HG02884 (cell line): ENCODE results near the gene KIF18B.

ENCODE experiments used
- ATAC-seq: cut with Tn5 transposase; IDR thresholded peaks from one replicate; pipeline ENCODE4 v1.9.1; 2021; ENCODE audit warnings: mild to moderate bottlenecking, moderate library complexity; ENCODE audit not compliant: unreplicated experiment

The KIF18B gene

DNA sequence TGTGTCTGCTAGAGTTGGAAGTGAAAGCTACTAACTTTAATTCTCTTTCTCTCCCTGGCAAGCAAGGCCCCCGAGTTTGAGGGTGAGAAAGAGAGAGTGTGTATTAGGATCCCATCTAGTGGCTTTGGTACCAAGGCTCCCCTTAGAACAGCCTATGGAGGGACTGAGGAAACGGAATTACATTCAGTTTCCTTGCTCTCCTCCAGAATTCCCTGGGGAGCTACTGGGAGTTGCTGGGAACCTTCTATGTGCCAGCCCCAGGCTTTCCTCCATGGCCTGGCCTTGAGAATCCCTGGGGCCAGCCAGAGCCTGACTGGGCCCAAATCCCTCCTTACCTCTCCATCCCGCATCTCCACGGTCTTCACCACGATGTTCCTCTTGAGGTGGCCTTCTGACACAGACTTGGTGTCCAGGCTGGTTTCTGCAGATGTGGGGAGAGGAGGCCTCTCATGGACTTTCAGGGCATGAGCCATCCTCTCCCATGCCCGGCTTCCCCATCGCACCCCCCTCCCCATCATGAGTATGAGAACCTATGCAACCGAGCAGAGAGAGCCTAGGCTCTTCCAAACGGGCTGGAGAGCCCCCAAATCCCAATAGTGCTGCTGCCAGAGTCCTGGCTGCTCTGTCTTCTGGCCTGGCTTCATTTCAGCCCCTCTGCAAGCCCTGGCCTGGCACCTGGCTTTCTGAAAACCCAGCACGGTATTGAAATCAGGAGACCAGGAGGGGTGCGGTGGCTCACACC lies 39.7 kb downstream of the KIF18B start:
- no peak for ATAC-seq

DNA sequence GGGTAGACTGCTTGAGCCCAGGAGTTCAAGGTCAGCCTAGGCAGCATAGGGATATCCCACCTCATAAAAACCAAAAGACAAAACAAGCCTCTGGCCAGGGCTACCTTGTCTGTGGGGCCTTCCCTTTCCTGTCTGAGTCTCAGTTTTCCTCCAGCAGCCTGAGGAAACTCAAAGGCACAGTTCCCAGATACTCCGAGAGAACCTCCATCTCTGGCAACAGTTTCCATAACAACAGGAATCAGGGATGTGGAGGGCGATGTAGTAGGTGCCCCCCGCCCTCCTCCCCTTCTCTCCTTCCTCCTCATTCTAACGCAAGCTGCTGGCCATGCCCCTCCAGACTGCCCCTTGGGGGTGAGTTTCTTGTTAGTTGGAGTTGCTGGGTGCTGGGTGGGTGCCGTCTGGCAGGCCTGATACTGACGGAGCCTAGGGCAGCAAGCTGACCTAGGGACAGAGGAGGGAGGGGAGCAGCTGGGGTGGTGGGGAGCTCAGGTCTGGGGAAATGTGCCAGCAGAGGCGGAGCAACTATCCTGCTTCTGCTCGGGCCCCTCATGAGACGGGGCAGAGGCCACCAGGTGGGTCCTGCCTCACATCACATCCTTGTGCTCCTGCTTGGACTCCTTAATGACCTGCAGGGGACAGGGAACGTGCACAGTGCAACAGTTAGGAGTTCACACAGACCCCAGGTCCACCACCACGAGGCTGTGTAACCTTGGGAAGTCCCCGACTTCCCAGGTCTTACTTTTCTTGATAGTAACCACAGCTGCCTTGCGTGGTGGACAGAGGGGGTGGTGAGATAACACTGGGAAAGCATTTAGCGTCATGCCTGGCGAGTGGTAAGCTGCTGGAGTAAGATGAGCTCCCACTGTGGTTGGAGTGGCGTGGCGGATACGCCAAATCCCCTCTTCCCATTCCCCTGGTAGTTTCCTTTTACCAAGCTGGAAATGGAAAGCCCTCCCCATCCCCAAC lies 40.5 kb downstream of the KIF18B start:
- ATAC-seq = no peak

DNA sequence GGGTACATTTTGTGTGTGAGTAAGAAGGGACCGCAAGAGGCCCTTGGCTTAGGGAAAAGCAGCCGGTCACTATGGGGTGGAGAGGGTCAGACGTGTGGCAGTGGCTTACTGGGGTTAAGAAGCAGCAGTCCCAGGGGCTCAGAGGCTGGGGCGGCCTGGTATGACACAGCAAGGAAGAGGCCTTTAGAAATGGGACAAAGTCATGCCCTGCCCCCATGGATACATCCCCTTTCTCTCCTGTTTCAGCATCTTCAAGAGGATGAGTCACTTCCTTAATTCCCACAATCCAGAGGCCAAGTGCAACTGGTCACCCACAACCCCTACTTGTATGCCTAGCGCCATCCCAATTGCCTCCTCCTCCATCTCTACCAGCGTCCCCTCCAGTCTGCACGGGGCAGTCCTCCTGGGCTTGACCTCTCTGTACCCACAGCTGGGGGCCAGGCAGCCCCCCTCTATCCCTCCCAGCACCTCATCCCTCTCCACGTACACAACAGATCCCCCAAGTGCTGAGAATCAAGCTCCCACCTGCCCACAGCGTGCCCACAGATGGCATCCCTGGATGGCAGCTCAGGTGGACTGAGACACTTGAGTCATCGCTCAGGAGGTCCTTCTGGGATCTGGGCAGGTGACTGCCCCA lies 41.4 kb downstream of the KIF18B start:
- no peak for ATAC-seq

DNA sequence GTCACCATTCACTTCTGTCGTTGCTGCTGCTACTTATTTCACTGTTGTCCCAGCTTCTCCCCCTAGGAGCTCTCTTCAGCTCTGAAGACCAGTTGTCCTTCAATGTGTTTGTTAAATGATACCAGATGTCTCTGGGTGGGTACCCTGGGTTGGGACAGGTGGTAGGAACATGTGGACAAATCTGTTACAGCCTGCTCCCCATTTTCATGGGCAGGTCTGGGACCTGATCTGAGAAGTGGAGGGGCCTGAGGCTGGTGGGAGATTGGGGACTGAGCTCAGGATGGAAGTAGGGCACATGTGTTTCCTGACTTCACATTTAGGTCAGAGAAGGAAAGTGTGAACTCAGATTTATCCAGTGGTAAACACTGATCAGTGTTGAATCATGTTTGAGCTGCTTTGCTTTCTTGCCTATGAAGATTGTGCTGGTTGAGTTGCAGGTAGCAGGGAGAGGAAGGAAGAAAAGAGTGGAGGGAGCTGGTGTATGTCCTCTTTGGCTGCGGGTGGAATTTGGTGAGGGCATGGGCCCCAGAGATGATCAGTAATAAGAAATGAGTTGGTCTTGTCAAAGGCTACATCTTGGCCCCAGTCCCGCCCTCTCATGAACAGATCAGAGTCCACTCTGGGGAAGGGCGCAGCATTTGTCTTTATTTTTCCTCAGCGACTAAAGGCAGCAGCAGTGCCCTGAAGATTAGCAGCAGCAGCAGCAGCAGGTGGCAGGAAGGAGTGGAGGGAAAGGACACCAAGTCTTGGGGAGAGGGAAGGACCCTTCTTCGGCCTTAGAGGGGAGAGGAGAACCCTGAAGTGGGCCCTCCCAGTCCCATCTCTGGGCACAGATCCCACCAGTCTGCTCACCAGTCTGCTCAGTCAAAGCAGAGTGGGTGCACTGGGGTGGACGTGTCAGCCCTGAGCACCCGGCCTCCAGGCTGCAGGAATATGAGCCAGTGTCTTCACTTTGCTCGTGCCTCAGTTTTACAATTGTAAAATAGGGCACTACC lies 42.3 kb downstream of the KIF18B start:
- ATAC-seq = no peak

DNA sequence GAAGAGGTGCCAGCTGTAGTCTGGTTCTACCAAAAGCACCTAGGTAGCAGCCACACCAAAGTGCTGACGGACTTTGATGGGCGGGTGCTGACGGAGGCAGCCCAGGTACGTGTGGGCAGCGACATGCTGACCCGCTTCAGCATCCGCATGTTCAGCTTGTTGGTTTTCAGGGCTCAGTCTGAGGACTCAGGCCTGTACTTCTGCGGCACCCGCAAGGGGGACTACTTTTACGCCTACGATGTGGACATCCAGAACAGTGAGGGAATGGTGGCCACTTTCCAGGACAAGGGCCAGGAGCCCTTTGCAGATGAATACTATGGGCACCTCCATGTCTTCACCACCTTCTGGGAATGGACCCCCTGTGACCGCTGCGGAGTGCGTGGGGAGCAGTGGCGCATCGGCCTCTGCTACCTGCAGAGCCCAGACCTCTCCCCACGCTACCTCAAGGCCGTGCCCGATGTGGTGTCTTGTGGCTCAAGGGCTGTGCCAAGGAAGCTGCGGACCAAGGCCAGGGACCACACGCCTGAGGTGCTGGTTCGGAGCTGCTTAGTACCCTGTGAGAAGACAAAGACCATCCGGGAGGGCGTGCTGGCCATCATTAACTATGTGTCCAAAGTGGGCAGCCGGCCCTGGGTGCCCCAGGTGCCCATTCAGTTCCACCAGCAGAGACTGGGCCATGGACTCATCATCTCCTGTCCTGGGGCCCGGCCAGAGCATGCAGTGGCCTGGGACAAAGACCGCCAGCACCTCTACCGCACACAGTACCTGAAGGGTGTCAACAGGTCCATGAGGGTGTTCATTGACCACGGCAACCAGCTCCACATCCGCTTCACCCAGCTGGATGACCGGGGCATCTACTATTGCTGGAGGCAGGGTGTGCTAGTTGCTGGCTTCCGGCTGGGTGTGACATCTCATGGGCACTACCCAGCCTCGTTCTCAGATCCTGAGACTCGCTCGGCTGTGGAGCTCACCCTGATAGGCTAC lies 43.3 kb downstream of the KIF18B start:
- no peak for ATAC-seq

DNA sequence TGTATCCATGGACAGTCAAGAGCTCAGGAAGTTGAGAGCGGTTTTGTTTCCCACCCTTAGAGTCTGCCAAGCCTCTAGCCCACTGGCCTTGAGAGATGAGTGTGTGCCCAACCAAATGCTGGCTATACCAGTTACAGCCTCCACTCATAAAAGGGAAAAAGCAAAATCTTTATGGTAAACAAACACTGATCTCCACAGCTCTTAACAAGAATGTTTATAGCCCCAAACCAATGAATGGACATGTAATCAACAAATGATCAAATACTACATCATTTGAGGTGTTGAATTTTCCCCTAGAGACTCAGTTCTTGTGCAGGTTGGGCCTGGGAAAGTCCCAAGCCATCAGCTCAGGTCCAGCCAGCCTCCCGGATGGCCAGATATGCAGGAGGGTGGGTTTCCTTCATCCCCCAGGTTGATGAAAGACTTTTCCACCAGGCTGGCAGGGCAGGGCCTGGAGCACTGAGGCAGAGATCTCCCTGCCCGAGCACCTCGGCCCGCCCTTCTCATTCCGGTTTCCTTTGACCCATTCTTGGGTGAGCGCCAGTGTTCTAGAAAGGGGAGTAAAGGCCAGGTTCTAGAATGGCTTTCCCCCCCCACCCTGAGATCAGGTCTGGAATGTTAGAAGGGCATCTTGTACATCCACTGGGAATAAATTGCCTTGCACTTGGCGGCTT lies 44.4 kb downstream of the KIF18B start:
- ATAC-seq = no peak

DNA sequence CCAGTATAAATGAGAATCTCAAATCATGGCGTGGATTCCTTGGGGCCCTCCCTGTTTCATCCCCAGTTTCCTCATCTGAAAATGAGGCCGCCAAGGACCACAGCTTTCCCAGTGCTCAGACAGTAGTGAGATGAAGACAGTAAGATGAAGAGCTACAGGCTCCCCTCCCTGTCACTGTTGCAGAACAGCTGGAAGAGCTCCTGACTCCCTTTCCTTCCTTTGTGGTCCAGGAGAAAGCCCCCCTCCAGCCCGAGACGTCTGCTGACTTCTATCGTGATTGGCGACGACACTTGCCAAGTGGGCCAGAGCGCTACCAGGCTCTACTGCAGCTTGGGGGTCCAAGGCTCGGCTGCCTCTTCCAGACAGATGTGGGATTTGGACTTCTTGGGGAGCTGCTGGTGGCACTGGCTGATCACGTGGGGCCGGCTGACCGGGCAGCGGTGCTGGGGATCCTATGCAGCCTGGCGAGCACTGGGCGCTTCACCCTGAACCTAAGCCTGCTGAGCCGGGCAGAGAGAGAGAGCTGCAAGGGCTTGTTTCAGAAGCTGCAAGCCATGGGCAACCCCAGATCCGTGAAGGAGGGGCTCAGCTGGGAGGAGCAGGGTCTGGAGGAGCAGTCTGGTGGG lies 45.3 kb downstream of the KIF18B start:
- ATAC-seq = no peak

DNA sequence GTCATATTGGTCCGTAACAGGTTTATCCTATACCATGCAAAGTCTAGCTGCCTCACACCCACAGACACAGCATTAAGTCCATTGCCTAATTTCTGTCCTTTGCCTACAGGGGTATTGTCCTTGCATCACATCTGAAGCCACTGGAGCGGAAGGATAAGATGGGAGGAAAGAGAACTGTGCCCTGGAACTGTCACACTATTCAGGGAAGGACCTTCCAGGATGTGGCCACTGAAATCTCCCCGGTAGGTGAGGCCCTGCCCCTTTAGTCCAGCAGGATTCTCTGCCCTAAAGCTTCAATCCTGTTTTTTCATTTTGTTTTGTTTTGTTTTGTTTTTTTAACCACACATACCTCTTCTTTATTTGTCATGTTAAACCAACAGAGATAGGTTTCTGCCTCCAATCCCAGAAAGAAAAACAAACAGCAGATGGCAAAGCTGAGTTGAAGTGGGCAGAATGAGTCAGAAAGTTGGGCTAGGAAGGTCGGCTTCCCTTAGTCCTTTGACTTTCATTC lies 46.1 kb downstream of the KIF18B start:
- ATAC-seq = no peak

DNA sequence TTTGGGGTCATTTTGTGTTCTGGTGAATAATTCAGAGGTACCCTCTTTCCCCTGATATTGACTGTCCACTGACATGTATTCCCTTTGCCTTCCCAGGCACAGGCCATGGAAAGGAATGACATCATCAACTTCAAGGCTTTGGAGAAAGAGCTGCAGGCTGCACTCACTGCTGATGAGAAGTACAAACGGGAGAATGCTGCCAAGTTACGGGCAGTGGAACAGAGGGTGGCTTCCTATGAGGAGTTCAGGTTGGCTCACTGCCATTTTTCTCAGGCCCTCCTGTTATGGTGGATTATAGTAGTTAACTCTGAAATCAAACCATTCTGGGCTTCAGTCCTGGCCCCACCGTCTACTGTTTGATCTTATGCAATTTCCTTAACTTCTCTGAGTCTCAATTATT lies 46.7 kb downstream of the KIF18B start:
- ATAC-seq = no peak

DNA sequence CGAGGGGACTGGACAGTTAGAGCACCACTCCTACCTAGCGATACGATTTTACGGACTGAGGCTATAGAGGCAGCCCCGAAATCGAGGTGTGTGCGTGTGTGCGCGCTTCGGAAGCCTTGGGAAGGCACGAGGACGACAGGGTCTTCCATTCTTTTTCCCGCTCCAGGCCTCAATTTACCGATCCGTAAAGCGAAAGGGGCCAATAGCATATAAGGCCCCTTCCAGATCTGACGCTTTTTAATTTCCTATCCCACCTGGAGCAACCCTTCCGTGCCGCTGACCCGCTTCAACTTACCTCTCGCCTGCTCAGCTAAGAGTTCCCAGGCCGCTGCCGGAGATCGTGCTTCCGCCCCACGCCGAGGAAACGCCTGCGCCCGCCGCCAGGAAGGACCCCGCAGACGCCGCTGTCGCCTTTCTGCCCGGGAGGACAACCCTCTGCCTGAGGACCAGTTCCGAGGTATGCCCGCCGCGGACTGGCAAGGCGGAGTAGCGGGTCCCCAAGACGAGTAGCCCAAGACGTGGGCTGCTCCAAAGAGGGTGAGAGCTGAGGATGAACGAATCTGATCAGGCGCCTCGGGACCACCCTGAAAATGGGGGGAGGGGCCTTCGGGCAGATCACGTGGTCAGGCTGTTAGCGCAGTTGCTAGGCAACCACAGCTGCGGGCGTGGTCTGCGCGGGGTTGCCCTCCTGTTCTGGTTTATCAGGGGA lies 48.3 kb downstream of the KIF18B start, which contains the start of gene EFTUD2:
TSS of gene EFTUD2 (minus strand) at position 372 of the 709 bp plus-strand sequence. CDS start 4,924 bp downstream, outside the sequence.
- peak; percentile 62 for ATAC-seq

DNA sequence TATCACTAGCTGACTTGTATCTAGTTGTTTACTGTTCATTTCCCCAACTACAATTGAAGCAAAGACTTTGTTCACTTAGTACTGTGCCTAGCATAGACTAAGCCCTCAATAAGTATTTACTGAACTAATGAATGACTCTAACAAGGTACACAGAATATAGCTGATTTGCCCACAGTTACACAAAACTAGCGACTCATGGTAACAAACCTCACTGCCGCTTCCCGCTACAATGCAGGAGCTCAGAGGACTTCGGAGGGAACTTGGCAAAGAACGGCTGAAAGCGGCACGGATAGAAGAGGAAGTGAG lies 48.9 kb downstream of the KIF18B start:
- ATAC-seq = no peak

DNA sequence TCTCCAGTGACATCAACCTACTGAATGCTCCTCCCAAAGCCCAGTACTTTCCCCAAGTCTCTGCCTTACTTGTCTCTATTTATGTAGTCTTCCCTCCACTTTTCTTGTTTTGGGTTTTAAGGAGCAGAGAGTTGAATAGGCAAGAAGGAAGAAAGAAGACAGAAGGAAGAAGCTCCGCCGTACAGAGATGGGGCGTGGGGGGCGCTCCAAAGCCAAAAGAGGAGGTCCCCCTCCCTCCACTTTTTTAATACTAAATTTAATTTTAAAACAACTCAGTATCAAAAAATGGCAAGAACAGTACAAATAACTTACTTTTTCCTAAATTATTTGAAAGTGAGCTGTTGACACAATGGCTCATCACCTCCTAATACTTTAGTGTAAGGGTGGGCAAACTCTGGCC lies 52.9 kb downstream of the KIF18B start:
- no peak for ATAC-seq

DNA sequence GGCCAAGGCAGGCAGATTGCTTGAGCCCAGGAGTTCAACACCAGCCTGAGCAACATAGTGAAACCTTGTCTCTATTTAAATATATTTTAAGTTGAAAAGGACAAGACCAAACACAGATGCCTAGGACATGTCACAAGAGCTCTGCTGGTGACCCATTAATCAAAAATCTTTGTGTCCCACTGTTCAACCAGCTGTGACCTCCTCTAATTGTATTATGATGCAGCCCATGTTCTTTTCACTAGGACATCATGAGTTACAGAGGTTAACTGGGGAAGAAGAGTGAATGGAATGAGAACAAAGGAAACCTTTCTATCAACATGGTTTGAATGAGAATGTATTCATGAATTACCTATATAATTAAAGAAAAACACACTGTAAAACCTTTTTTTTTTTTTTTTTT lies 55.3 kb downstream of the KIF18B start:
- ATAC-seq = no peak

DNA sequence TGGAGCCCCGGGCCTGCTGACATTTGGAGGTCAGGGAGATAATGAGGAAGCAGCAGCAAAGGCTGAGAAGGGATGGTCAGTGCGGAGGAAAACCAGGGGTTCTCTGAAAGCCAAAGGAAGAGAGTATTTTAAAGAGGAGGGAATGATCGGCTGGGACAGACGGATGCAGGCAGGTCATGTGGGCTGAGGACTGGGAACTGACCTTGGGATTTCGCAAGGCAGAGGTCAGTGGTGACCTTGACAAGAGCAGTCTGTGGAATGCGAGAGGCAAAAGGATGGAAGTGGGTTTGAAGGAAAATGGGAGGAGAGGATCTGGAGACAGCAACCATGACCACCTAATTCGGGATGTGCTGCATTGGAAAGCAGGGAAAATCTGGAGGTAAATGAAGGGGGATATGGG lies 58.6 kb downstream of the KIF18B start:
- ATAC-seq = no peak

DNA sequence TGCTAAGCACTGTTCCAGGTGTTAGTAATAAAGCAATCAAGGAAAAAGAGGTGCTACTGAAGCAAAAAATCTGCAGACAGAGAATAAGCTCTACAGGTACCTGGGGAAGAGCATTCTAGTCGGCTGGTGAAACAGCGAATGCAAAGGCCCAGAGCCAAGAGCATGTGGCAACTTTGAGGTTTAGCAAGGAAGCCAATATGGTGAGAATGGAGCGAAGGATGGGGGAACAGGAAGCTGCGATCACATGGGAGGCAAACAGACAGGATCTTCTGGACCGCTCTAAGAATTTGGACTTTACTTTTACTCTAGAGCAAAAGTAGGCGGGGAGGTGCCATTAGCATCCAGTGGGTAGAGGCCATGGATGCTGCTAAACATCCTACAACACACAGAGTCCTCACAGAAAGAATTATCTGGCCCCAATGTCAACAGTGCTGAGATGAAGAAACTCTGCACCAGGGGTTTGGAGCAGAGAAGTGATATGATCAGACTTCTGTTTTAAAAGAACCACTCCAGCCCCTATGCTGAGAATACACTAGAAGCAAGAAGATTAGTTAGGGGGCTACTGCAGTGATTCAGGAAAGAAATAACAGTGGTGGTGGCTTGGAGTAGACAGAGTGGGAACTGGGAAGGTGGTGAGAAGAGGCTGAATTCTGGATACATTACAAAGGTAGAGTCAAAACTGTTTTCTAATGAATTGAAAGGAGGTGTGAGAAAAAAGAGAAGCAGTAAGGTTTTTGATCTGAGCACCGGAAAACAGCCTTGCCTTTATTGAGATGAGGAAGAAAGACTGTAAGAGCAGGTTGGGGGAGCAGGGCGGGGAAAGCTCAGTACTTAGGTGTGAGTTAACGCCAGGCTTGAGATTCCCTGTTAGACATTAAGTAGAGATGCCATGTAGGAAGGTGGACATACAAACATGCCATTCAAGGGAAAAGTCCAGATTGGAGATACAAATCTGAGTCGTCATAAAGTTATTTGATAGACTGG lies 59.3 kb downstream of the KIF18B start:
- ATAC-seq = no peak

DNA sequence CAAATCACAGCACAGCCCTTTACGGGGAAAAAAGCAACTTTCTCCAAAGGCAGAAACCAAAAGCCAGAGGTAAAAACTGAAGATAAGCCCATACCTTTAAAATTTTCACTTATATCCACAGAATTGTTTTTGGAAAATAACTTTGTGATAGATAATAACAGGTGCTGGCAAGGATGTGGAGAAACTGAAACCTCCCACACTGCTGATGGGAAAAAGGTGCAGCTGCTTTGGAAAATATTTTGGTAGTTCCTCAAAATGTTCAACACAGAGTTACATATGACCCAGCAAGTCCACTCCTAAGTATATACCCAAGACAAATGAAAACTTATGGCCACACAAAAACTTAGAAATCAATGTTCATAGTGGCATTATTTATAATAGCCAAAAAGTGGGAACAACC lies 60.6 kb downstream of the KIF18B start:
- ATAC-seq = no peak
